Measurements from ENCODE around the gene ZNF597.

DNA sequence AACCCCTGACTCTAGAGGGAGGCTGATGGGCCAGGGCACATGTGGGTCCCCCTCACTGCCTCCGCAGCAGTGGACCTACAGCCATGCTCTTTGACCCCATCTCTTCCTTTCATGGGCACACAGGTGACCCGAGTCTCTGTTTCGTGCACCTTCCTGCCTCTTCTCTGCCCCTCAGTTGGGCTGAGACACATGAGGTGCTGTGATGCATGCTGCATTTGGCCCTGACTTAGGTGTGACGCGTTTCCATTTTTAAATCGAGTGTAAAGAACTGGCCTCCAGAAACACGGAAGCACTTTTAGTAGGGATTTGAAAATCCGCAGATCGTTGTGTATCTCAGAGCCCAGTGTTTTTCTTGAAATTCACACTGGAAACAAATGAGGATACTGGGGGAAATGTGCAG is 27.4 kb upstream of the ZNF597 start:
- TF ChIP-seq CTCF (IDR thresholded peaks at IDR 0.05; ENCODE audit: insufficient read depth, low read length, poor library complexity, severe bottlenecking), result no peak
- no peak for TF ChIP-seq EZH2phosphoT487 (conservative IDR thresholded peaks at IDR 0.05; ENCODE audit: low read length)
